GM21367 (cell line): ENCODE results near the gene FGF1.
A peak's percentile ranks its signal among the peaks of the same experiment; 100 is the strongest.

Experiments
- ATAC-seq: cut with Tn5 transposase; IDR thresholded peaks from one replicate; pipeline ENCODE4 v1.9.1; 2021; ENCODE audit not compliant: unreplicated experiment

Gene FGF1

DNA sequence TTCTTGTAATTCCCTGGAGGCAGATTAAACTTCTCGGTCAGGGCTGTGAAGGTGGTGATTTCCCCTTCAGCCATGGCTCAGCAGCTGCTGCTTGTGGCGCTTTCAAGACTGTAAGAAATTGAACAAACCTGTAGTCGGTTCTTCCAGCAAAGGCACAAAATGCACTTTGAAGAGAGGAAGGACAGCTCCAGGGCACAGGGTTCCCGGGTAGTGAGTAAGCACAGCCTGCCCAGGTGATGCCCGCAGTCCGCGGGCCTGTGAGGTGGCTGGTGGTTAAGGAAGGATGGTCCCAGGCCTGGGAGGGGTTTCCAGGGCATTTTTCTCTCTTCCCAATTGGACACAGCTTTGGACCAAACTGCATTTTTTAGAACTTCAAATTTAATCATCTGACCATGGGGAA is 71.8 kb downstream of the FGF1 start:
- no peak for ATAC-seq

DNA sequence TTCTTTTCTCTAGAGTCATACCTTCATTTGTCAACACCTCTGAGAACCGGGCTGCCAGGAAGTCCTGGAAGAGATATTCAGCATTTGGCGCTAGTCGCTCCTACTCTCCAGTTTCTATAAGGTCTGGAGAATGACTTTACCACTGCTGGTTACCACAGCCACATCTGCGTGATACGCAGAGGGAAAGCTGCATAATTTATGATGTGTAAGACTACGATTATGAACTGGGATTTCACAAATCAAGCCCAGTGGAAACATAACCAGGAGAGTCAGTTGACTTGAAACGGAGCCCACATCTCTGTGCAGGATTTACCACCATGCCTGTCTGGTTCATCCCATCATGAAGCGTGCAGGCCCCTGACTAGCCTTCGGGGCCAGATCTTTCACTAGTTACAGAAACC is 72.6 kb downstream of the FGF1 start:
- ATAC-seq, result no peak

DNA sequence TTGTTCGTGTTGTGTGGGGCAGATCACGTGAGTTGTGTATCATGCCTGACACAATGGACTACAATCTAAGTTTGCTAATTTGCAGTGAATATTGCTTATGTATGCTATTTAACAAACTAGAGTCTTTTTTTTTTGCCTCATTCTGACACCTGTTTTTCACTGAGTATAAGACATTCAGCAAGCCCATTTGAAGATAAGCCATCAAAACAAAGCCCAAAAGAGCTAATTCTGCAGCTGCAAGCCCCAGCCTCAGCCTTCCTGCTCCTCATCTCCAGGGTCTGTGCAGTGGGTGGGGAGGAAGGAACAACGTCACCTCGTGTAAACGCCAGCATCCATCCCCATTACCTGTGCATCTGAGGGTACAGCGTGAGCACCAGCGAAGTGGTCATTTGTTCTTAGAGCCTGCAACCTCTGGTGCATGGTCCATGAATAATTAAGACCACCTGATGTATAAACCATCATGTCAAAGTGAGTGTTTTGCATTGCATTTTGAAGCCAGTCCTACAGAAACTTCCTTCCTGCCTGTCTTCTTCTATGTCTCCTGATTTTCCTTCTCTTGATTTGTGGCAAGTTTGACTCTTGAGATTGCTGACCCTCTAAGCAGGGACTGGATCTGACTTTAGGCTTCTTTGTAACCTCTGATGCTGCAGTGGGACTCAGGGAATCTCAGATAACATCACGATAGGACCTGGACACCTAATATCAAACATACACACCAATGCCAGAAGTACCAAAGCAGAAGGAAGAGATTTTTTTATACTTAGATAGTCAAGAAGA is 73.2 kb downstream of the FGF1 start:
- no peak for ATAC-seq

DNA sequence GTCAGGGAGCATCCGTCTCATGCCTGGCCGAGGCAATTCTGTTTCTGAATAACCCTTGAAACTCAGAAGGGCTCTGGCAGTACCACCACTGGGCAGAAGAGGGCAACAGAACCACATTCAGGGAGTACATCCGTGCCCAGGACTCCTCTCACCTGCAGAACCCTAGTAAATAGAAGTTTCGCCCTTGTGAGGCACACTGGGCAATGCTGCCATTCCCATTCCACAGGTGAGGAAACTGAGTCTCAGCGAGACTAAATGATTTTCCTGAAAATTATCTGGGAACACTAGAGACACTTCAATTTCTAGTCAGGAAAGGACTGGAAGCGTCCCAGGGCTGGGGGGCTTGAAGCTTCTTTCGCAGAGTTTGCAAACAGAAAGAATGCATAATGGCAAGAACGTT is 74.7 kb downstream of the FGF1 start:
- ATAC-seq, result peak; percentile 93

DNA sequence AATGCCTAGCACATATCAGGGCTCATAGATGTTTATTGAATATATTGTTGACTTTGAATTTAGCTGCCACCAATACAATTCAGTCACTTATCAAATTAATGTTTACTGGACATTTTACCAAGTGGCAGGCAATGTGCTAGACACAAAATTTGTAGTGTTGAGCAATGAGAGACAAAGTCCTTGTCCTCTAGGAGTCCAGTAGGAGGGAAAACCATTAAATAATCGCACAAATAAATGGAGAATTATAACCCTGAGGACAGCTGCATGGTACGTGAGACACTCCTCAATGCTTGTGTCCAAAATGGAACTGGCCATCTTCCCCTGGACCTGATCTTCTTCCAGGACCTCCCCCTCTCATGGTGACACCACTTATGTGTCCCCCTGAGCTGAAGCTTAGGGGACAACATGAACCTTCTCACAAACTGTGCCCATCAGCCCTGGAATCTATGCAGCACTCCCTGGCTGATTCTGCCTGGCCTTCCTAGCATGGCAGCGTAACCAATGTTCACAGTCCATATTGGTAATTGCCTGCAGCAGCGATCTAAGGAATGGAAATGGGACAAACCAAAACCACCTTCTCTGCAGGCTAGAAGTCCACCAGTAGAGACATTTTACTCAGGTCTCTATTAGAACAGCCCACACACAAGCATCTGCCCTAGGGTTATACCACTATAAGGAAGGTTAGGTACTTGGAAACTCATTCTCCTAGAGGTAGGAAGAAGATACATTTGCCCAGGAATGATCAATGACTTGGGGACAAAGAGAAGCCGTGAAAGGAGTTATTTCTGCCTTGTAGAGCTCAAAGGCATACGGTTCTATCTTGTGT is 75.5 kb downstream of the FGF1 start:
- no peak for ATAC-seq

DNA sequence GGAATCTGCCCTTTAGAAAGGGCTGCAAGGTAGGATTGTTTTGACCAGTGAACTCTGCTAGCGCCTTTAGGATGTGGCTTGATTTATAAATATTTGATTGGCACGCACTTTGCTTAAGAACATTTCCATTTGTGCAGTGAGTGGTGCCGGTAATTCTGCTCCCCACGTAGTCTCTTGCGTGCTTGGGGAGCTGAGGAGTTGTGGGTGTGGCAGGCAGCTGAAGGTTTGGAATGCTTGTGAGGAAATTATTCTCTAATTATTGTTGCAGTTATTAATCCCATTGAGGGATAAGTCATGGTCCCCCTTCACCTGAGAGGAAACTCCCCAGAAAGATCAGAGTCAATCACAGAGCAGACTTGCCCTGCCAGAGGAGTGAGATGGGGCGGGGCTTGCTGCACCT is 76.7 kb downstream of the FGF1 start:
- no peak for ATAC-seq

DNA sequence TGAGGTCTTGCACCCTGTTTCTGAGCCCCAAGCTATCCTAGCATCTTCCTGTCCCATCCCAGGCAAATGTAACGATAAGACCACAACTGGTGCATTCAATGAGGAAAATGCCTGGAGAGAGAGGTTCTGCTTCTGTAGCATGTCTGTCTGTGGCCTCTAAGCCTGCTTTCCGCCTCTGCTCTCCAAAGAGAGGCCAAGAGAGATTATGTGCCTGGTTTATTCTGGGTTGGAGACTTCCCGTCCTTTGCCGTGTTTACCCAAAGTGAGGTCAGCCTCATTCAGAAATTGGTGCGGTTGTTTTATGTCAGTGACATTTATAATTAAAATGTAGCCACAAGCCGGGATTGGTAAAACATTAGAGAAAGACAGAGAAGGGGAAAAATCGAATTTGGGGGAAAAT is 77.8 kb downstream of the FGF1 start:
- no peak for ATAC-seq

DNA sequence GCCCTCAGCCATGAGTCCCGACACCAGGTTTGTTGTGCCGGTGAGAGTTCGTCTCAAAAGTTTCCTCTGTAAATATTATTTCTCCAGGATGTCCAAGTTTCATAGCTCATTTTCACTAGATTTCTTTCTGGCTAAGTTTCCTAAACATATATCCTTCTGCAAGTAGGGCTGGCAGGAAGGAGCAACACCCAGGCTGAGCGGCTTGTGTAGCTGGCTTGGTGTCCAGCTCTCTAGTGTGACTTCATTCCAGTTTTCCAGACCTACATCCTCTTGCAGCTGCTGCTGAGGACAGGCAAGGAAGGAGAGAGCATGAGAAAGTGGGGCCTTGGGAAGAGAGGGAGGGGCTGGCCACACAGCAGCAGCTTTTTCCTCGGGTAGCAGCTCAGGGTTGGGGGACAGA is 80.3 kb downstream of the FGF1 start:
- ATAC-seq, result no peak

DNA sequence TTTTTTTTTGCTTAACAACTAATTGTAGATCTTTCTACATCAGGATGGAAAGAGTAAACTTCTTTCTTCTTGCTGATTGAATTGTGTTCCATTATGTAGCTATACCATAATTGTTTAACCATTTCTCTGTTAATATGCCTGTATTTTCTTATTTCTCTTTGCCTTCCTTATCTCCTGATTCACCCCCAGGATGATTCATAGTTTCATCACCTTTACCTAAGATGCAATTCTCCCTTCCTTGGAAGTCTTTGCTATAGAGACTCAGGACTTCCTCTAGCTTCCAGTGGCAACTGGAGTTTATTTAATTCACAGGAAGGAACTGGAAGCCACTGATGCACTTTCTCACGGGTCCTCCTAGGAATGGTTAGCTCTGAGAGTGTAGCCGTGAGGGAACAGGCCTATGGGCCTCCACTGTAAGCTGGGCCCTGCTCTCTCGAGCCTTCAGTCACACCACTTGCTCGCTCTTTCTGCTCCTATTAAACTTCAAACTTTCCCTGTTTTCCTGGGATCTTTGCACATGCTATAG is 83.1 kb downstream of the FGF1 start:
- ATAC-seq, result no peak

DNA sequence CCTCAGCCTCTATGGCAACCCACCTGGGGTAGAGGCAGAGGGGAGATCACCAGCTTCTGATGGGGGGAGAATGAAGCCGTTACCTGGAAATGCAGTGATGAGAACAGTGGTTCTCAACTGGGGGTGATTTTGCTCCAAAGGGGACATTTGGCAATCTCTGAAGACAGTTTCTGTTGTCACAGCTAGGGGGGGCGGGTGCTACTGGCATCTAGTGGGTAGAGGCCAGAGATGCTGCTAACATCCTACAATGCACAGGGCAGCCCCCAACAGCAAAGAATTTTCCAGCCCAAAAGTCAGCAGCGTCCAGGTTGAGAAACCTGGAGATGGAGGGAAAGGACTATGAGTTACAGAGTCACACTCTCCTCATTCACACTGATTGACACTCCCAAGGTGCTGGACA is 84.5 kb downstream of the FGF1 start:
- ATAC-seq, result no peak

DNA sequence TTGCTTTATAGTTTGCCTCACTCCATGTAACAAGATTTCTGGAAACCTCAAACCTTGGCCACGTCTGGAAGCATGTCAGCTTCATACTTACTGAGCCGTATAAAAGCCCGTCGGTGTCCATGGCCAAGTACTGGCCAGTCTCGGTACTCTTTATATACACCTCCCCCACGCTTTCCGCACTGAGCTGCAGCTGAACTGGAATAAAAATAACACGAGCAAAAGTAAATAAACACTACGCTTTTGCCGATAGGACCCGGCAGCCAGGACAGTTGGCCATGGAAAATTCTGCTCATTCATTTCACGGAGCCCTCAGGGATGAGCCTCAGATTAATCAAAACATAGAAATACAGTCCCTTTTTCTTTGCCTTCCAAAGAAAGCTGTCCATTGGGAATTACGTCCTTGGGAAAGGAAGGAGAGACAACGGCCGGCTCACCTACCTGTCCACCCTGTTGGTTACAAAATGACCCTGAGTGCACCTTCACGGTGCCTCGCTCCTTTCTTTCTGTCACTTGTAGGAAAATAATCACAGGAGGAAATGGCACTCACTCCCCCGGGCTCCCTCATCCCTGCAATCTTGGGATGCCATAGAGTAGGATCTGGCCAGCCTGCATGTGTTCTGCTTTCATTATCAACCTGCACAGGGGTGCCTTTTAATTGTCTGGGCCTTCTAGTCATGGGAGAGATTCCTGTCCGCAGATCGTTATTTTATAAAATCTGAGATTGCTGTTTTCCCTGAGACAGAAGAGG is 85.1 kb downstream of the FGF1 start:
- no peak for ATAC-seq

DNA sequence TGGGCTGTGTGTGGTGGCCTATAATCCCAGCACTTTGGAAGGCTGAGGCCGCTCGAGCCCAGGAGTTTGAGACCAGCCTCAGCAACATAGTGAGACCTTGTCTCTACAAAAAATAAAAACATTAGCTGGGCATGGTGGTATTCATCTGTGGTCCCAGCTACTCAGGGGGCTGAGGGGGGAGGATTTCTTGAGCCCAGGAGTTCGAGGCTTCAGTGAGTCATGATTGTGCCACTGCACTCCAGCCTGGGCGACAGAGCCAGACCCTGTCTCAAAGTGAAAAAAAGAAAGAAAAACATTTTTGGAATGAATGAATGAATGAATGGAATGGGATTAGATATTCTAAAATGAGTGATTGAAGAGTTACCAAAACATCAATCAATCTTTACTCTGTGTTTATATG is 85.8 kb downstream of the FGF1 start:
- ATAC-seq, result no peak

DNA sequence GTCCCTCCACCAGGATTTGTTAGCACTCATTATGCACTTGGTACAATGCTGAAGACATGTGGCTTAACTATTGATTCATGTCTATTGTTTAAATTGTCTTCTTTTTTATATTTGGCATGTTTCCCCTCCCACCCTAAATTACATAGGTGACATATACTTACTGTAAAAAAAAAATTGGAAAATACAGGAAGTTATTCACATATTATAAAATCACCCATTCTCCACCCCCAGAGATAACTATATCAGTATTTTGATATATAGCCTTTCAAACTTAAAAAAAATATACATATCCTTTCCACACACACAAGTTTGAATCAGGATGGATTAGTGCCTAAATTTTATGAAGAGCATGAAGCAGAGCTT is 87.6 kb downstream of the FGF1 start:
- ATAC-seq, result no peak

DNA sequence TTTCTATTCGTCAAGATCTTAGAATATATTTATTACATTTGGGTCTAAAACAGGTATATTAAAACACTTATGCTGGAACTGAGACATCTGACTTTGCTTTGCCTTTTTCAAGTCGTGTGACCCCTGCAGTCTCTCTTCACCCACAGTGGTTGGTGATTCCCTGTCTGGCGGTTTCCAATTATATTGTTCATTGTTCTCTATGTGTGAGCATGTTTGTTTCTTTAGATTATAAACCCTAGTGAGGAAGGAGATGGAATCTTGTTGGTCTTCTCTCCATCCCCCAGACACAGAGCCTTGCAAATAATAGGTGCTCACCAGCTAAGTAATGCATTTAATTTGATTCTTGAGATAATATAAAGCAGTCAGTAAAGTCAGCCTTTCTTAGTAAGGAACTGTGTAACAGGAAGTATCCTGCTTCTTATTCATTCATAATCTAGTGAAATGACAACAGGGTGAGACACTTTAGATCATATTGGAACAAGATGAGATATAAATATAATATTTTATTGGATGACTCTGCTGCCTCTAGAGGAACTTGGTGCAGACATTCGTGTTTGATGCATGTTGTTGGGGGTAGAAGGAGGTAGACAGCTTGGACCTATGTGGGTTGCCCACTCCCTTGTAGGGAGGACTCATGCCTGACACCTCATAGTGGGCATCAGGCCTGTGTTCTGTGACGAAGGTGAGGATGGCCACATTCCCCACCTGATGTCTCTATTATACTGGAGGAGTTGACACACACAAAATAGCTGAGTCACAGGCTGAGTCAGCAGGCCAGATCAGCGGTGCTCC is 88.1 kb downstream of the FGF1 start:
- ATAC-seq, result no peak

DNA sequence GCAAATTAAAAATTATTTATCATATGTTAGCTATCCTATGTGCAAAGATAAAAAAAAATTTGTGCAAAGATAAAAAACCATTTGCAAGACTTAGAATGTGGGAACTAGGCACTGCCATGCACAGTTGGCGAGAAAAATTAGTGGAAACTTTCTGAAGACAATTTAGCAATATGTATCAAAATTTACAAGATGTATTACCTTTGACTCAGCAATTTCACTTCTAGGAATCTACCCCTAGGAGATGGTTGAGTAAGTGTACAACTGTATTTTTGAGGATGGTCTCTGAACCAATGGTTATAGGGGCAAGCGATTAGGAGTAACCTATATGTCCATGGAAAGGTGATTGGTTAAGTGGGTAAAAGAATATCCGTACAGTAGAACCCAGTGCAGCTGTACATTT is 88.9 kb downstream of the FGF1 start:
- no peak for ATAC-seq

DNA sequence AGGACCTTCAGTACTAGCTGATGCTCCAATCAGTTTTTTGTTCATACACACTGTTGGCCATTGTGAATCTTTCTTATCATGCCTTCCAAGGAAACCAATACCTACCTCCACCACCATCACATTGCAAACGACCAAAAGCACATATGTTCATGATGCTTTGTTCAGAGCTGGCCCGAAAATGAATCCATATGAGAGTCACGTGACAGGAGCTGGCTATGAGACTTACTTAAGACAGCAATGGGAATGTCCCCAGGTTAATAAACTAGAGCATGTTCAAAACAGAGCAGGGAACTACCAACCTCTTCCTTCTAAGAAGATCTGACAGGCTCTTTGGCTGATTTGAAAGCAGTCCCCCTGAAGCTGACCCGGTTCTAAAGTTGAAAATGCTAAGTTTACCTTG is 93.5 kb downstream of the FGF1 start:
- ATAC-seq, result no peak

DNA sequence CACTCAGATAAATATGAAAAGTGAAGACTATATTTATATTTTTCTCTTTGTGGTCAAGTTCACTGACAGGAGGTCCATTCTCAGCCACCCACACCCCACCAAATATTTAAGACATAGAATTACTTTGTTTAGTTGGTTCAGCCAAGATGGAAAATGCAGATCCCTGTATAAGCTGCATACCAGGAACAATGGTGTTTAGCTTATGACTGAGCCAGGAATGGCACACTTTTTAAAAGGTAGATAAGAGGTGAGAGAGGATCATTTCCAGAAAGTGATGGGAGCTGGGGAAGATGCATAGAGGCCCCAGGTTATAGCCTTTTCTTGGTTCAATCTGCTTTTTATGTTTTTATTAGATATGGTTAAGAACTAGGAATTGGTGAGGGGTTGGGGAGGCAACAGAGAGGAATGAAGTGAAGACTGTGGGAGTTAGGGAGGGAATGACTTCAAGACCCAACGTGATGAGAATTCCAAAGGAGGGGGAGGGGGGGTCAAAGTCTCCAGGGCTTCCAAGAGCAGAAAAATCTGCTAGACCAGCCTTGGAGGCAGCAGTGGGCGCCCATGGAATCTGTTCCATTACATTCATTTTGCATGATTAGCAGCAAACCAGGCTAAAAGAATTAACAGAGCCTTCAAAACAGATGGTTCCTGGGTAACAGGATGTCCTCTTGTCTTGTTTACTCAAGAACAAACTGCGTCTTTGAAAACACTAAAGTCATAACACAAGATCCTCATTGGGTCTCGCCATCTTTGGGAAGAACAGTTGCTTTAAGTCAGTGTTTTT is 95.2 kb downstream of the FGF1 start:
- ATAC-seq, result no peak

DNA sequence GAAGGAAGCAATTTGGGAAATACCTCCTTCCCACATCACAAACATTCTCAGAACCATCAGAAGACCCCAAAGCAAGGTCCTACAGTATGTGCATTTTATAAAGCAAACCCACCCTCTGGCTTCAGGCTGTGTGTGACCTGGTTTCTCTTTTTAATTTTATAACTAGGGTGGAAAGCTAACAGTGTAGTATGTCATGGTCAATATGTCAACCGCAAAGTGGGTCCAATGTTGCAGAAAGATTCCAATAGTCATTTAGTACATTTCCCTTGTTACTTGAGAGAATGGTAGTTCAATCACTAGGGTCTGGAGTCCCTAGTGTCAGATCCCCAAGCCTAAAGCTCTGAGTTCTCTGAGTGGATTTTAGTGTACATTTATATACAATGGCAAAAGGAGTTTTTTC is 96.2 kb downstream of the FGF1 start:
- ATAC-seq, result no peak

DNA sequence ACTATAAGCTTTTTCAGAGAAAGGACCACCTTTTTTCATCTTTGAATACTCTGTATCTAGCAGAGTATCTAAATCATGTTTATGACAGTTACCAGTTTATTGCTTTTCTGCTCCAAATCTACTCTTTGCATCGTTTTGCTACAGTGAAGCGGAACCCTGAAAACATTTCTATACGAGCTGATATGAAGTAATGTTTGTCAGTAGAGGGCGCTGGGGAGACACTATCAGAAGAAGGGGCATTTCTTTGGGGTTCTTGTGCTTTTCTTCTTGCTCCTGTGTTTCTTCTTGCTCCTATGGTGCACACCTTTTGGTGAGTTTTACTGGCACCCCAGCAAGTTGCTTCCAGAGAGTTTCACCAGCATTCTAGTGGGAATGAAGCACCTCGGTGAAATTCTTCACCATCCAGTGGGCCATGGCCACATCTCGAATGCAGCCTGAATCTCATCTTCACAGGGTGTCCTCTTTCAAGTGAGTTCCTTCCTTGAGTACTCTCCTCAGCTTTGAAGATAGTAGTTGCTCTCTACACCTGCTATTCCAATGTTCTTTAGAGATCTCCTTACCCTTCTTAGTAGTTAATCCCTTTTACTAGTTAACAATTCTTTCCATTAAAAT is 98.4 kb downstream of the FGF1 start:
- no peak for ATAC-seq

DNA sequence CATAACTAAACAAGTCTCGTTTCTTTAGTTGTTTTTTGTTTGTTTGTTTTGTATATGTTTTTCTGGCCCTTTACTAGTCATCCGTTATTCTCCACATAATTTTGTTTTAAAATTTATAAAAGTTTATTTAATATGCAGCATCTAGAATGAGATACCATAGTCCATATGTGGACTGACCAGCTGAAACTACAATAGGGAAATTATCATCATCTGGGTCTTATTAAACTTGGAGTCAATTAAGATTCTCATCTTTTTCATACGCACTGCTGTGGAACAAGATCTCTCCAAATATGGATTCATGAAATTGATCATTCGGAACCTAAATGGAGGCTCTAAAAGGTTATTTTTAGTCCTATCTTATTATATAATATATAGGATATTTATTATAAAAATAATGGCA is 99.3 kb downstream of the FGF1 start:
- no peak for ATAC-seq
